Stomach (tissue), 9 donors: ENCODE measurements around the gene CADM2. TPM values are rescaled to one million over a fixed set of nuclear protein-coding genes. Genes with fewer than 3 reads are reported as not detected.

Experiments used
- DNase-seq, 2 donors: peaks; one replicate each; pipeline versions ENCODE4 v3.0.0 to v3.0.0-alpha.2; 2013 to 2019
- H3K27ac ChIP-seq, 5 donors: fragments of 200-600 bp in 4 of 5; sonication (generic) in 4 of 5; one replicate each; pipeline ENCODE4 v1.5.1; 2013 to 2019; ENCODE audit warnings: mild to moderate bottlenecking in 1 of 5, moderate library complexity in 1 of 5
- H3K27me3 ChIP-seq, 3 donors: fragments of 200-600 bp; sonication (generic); one replicate each; pipeline ENCODE4 v1.5.1; 2017 to 2019; ENCODE audit warnings: mixed run types in 1 of 3
- H3K36me3 ChIP-seq, 4 donors: fragments of 200-600 bp; sonication (generic); 1 replicate in 3 of 4; 2 replicates in 1 of 4; pipeline ENCODE4 v1.5.1; 2016 to 2019
- H3K4me1 ChIP-seq, 4 donors: fragments of 200-600 bp; sonication (generic); one replicate each; pipeline ENCODE4 v1.5.1; 2016 to 2019
- H3K4me3 ChIP-seq, 4 donors: fragments of 200-600 bp; sonication (generic) in 3 of 4; one replicate each; pipeline ENCODE4 v1.5.1; 2016 to 2019; ENCODE audit warnings: mild to moderate bottlenecking in 1 of 4
- H3K9me3 ChIP-seq, 4 donors: fragments of 200-600 bp; sonication (generic); one replicate each; pipeline ENCODE4 v1.5.1; 2016 to 2019
- CTCF ChIP-seq, 7 experiments: fragments of 450-650 bp in 4 of 7; fragments of 200-600 bp in 3 of 7; sonication (generic) in 3 of 7; IDR thresholded peaks; one replicate each; pipeline ENCODE4 v1.5.1; 2016 to 2019; ENCODE audit warnings: antibody characterized with exemption in 7 of 7, control low read depth in 2 of 7, mild to moderate bottlenecking in 1 of 7
- EP300 ChIP-seq: sonication (generic); formaldehyde crosslinking; IDR thresholded peaks from one replicate; pipeline ENCODE4 v1.6.1; 2017; ENCODE audit warnings: antibody characterized with exemption
- POLR2A ChIP-seq, 4 donors: fragments of 450-650 bp; IDR thresholded peaks; one replicate each; pipeline ENCODE4 v1.6.1; 2016; ENCODE audit warnings: antibody characterized with exemption in 4 of 4, control low read depth in 2 of 4, mild to moderate bottlenecking in 1 of 4, moderate library complexity in 1 of 4
- POLR2AphosphoS5 ChIP-seq, 3 donors: sonication (generic); formaldehyde crosslinking; IDR thresholded peaks; one replicate each; pipeline ENCODE4 v1.6.1; 2016; ENCODE audit warnings: antibody characterized with exemption in 3 of 3
- WGBS, 5 donors: extraction: QIAGEN DNeasy Blood & Tissue Kit in 3 of 5; methylation state at CpG; one replicate each; pipeline versions ENCODE4 v1.1.5 to v1.1.7; 2013 to 2018; 5-methylcytosine and 5-hydroxymethylcytosine counted together
- intact Hi-C: fragments of 100-400 bp; cut with DNase I; formaldehyde crosslinking; loops from one replicate; pipeline ENCODE4 v1.15.1; 2023; ENCODE audit warnings: low total_unique reads
- polyA plus RNA-seq, 3 donors: library from polyadenylated mRNA; stranded (reverse); fragments of 200-250 nt; gene quantifications; one replicate each; pipeline ENCODE4 v1.2.3, GENCODE V29; 2013
- total RNA-seq, 5 donors: library from RNA; depleted of rRNA; stranded (reverse); fragments of >200 nt; gene quantifications; one replicate each; pipeline versions ENCODE4 v1.1.0 to v1.2.3, GENCODE V29; 2014 to 2016
- donor health status: healthy with polysubstance abuse.
- donor health status: Bipolar disorder and iron deficiency.
- donor health status: healthy.

CADM2 gene
- total and polyA plus RNA-seq, 8 donors, result 0.29 to 8.1 (median 2.0) TPM; not detected in 1

- Histone ChIP-seq H3K27me3 (no peaks in the 10 kb centered on the region), H3K4me1 (no peaks in the 10 kb centered on the region), H3K36me3 (no peaks in the 10 kb centered on the region), H3K27ac (no peak overlapping the region), H3K4me3 (no peak overlapping the region), H3K9me3 (no peaks in the 10 kb centered on the region)
- intact Hi-C loops, result no loop called here
- WGBS, 5 donors, result 39 to 62% (median 47%) methylated on average over 4 of the region's 4 CpGs
- no peak for DNase-seq
- TF ChIP-seq POLR2A (IDR thresholded peaks at IDR 0.05) (no peak), EP300 (no peak)
These were observed 35.2 kb downstream of the CADM2 start for GRCh38 chr3:84993956-84994355.

- no peaks in the 10 kb centered on the region for H3K36me3 ChIP-seq
- TF ChIP-seq EP300, result no peak
- TF ChIP-seq CTCF (IDR thresholded peaks at IDR 0.05), result no peak
- TF ChIP-seq POLR2AphosphoS5 (IDR thresholded peaks at IDR 0.05), result no peak
- TF ChIP-seq POLR2A (IDR thresholded peaks at IDR 0.05), result no peak
- no peak overlapping the region for H3K27ac ChIP-seq
- H3K27me3 ChIP-seq, result no peaks in the 10 kb centered on the region
- WGBS, 5 donors, result 31 to 55% (median 47%) methylated on average over 3 of the region's 3 CpGs
- H3K9me3 ChIP-seq, result no peaks in the 10 kb centered on the region
- H3K4me3 ChIP-seq, result no peak overlapping the region
- intact Hi-C loops, result no loop called here
- no peak for DNase-seq
- no peaks in the 10 kb centered on the region for H3K4me1 ChIP-seq
These were observed 39.8 kb downstream of the CADM2 start for GRCh38 chr3:84998545-84998944.

GRCh38 chr3:85003479-85003878 is 44.7 kb downstream of the CADM2 start:
- no peaks in the 10 kb centered on the region for H3K36me3 ChIP-seq
- no peaks in the 10 kb centered on the region for H3K4me1 ChIP-seq
- intact Hi-C loops, result no loop called here
- no peak overlapping the region for H3K27ac ChIP-seq
- H3K27me3 ChIP-seq, result no peaks in the 10 kb centered on the region
- TF ChIP-seq POLR2A (IDR thresholded peaks at IDR 0.05) (no peak), EP300 (no peak), CTCF (IDR thresholded peaks at IDR 0.05) (no peak), POLR2AphosphoS5 (IDR thresholded peaks at IDR 0.05) (no peak)
- H3K4me3 ChIP-seq, result no peak overlapping the region
- no peaks in the 10 kb centered on the region for H3K9me3 ChIP-seq
- no peak for DNase-seq

GRCh38 chr3:85004147-85004546 is 45.4 kb downstream of the CADM2 start:
- intact Hi-C loops, result no loop called here
- Histone ChIP-seq H3K9me3 (no peaks in the 10 kb centered on the region), H3K27ac (no peak overlapping the region), H3K36me3 (no peaks in the 10 kb centered on the region), H3K4me1 (no peaks in the 10 kb centered on the region), H3K4me3 (no peak overlapping the region), H3K27me3 (no peaks in the 10 kb centered on the region)
- TF ChIP-seq POLR2AphosphoS5 (IDR thresholded peaks at IDR 0.05), result no peak
- no peak for TF ChIP-seq POLR2A (IDR thresholded peaks at IDR 0.05)
- no peak for TF ChIP-seq EP300
- TF ChIP-seq CTCF (IDR thresholded peaks at IDR 0.05), result no peak
- WGBS, 5 donors, result 73 to 82% (median 80%) methylated on average over 3 of the region's 3 CpGs
- no peak for DNase-seq

GRCh38 chr3:85005946-85006345 is 47.2 kb downstream of the CADM2 start:
- Histone ChIP-seq H3K4me1 (no peaks in the 10 kb centered on the region), H3K27ac (no peak overlapping the region), H3K36me3 (no peaks in the 10 kb centered on the region), H3K9me3 (no peaks in the 10 kb centered on the region), H3K4me3 (no peak overlapping the region), H3K27me3 (no peaks in the 10 kb centered on the region)
- DNase-seq, result no peak
- intact Hi-C loops, result no loop called here
- TF ChIP-seq POLR2A (IDR thresholded peaks at IDR 0.05) (no peak), POLR2AphosphoS5 (IDR thresholded peaks at IDR 0.05) (no peak), CTCF (IDR thresholded peaks at IDR 0.05) (no peak), EP300 (no peak)
- 55 to 81% (median 69%) methylated on average over 1 of the region's 1 CpG for WGBS, 5 donors
